Choroid plexus epithelial cell (primary cell): ENCODE results near the gene TSPAN16.

Source experiments
- DNase-seq: peaks from one replicate; pipeline ENCODE4 v3.0.0-alpha.2; 2010; ENCODE audit warnings: low read depth
- H3K4me3 ChIP-seq: 2 replicates; pipeline ENCODE4 v1.5.1; 2011; ENCODE audit warnings: low read depth, mild to moderate bottlenecking, control low read depth, low read length, moderate library complexity
- CTCF ChIP-seq: conservative IDR thresholded peaks from 2 replicates; pipeline ENCODE4 v1.5.1; 2011; ENCODE audit warnings: low read depth, mild to moderate bottlenecking, control low read depth, inconsistent platforms, low read length, moderate library complexity

TSPAN16 gene

DNA sequence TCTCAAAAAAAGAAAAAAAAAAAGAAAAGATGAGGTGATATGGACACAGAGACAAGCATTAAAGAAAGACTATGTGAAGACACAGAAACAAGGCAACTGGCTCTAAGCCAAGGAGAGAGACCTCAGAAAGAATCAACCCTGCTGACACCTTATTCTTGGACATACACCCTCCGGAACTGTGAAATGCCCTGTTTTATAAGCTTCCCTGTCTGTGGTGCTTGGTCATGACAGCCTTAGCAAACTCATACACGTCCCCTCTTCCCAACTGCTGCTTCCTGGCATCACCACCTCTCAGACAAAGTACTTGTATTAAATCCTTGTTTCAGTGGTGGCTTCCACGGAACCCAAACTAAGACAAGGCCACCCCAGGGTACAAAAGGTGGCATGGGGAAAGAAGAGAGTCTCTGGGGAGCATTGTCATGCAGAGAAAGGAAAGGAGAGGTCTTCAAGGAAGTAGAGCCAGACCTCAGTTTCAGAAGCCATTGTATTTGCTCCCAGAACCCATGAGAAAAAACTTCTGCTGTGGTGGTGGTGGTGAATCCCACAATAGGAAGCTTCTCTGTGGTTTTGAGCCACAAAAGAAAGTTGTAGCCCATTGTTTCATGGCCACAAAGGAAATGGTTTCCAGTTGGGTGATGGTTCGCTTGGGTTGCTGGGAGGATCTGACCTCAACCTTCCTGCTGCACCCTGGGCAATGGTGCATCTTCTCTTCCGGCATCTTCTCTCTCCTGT is 16.3 kb upstream of the TSPAN16 start:
- no peak for DNase-seq
- no peak overlapping the region for H3K4me3 ChIP-seq
- TF ChIP-seq CTCF: no peak

DNA sequence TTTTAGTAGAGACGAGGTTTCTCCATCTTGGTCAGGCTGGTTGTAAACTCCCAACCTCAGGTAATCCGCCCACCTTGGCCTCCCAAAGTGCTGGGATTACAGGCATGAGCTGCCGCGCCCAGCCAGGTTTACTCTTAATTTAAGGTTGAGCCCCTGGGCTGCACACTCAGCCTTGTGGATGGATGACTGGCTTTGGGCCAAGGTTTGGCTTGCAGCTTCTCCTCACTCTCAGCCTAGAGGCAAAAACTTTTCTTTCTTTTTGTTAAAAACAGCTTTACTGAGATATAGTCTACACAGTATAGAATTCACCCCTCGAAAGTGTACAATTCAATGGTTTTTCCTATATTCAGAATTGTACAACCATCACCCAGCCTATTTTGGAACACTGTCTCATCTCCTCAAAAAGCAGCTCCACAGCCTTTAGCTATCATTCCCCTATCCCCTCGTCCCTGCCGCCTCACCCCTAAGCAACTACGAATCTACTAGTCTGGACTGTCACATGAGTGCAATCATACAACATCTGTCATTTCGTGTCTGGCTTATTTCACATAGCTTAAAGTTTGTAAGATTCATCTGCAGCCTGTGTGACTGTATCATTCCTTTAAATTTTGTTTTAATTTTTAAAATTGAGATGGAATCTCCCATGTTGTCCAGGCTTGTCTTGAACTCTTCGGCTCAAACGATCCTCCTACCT is 14.5 kb upstream of the TSPAN16 start:
- no peak overlapping the region for H3K4me3 ChIP-seq
- no peak for DNase-seq
- no peak for TF ChIP-seq CTCF

- no peak for TF ChIP-seq CTCF
- DNase-seq: peak; percentile 66
- H3K4me3 ChIP-seq: no peak overlapping the region
Observed at GRCh38 chr19:11284515-11284914, 11.4 kb upstream of the TSPAN16 start.

DNA sequence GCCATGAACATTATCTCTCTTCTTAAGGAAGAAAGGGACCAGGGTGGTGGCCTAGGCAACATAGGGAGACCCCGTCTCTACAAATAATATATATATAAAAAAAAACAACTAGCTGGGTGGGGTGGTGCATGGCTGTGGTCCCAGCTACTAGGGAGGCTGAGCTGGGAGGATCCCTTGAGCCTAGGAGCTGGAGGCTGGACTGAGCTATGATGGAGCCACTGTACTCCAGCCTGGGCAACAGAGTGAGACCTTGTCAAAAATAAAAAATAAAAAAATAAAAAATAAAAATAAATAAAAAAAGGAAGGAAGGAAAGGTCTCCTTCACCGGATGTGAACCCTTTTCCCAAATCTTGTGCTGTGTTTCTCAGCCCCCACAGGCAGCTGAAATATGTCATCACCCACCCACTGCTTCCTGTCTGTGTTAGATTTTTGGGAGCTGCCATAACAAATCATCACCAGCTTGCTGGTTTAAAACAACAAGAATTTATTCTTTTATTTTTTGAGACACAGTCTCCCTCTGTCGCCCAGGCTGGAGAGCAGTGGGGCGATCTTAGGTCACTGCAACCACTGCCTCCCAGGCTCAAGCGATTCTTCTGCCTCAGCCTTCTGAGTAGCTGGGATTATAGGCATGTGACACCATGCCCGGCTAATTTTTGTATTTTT is 9.5 kb upstream of the TSPAN16 start:
- TF ChIP-seq CTCF: peak; percentile 36
- no peak overlapping the region for H3K4me3 ChIP-seq
- peak; percentile 49 for DNase-seq

GRCh38 chr19:11288349-11288748 is 7.6 kb upstream of the TSPAN16 start:
- DNase-seq: peak; percentile 68
- peak; percentile 79 for TF ChIP-seq CTCF
- no peak overlapping the region for H3K4me3 ChIP-seq

GRCh38 chr19:11290256-11290655 is 5.7 kb upstream of the TSPAN16 start:
- TF ChIP-seq CTCF: no peak
- DNase-seq: no peak
- no peak overlapping the region for H3K4me3 ChIP-seq

DNA sequence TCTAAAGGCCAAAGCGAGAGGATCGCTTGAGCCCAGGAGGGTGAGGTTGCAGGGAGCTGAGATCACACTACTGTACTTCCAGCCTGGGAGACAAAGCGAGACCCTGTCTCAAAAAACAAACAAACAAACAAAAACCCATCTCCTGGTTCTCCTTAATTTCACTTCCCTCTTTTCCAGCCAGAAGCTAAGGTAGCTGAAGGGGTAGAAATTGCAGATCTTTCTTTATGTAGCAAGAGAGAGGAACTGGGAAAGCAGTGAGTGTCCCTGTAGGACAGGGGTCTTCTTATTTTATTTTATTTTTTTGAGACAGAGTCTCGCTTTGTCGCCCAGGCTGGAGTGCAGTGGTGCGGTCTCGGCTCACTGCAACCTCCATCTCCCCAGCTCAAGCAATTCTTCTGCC is 4.5 kb upstream of the TSPAN16 start:
- no peak overlapping the region for H3K4me3 ChIP-seq
- TF ChIP-seq CTCF: no peak
- no peak for DNase-seq
